Tibial nerve (tissue), 4 donors: Measurements from ENCODE around the gene DPEP2. TPM values are rescaled to one million over a fixed set of nuclear protein-coding genes. Genes with fewer than 3 reads are reported as not detected.
A peak's percentile ranks its signal among the peaks of the same experiment; 100 is the strongest.

Experiments used
- DNase-seq, 2 donors: peaks; one replicate each; pipeline ENCODE4 v3.0.0-alpha.2; 2019; ENCODE audit warnings: low spot score in 2 of 2
- H3K27ac ChIP-seq, 4 donors: fragments of 200-600 bp; sonication (generic) in 3 of 4; one replicate each; pipeline ENCODE4 v1.5.1; 2017 to 2019; ENCODE audit warnings: mild to moderate bottlenecking in 1 of 4
- H3K27me3 ChIP-seq, 2 donors: fragments of 200-600 bp; sonication (generic) in 1 of 2; one replicate each; pipeline versions ENCODE4 v1.5.1 to v1.6.0; 2017 to 2019
- H3K36me3 ChIP-seq, 3 donors: fragments of 200-600 bp; sonication (generic); one replicate each; pipeline ENCODE4 v1.5.1; 2018 to 2019
- H3K4me1 ChIP-seq, 4 donors: fragments of 200-600 bp; sonication (generic) in 3 of 4; one replicate each; pipeline ENCODE4 v1.5.1; 2017 to 2019
- H3K4me3 ChIP-seq, 4 donors: fragments of 200-600 bp; sonication (generic) in 3 of 4; one replicate each; pipeline ENCODE4 v1.5.1; 2017 to 2019; ENCODE audit warnings: mild to moderate bottlenecking in 1 of 4, moderate library complexity in 1 of 4
- H3K9me3 ChIP-seq, 4 donors: fragments of 200-600 bp; sonication (generic) in 3 of 4; one replicate each; pipeline ENCODE4 v1.5.1; 2017 to 2019
- CTCF ChIP-seq, 5 experiments: fragments of 200-600 bp in 3 of 5; fragments of 450-650 bp in 2 of 5; sonication (generic) in 3 of 5; IDR thresholded peaks; one replicate each; pipeline ENCODE4 v1.5.1; 2016 to 2019; ENCODE audit warnings: antibody characterized with exemption in 5 of 5, mild to moderate bottlenecking in 3 of 5, moderate library complexity in 2 of 5
- EP300 ChIP-seq, 2 donors: sonication (generic); formaldehyde crosslinking; IDR thresholded peaks; one replicate each; pipeline ENCODE4 v1.6.1; 2017; ENCODE audit warnings: antibody characterized with exemption in 2 of 2, mild to moderate bottlenecking in 1 of 2
- POLR2A ChIP-seq, 2 donors: fragments of 450-650 bp; IDR thresholded peaks; one replicate each; pipeline ENCODE4 v1.6.1; 2017; ENCODE audit warnings: antibody characterized with exemption in 2 of 2, mild to moderate bottlenecking in 2 of 2, moderate library complexity in 2 of 2
- WGBS, 2 donors: methylation state at CpG; one replicate each; pipeline ENCODE4 v1.1.5; 2018; 5-methylcytosine and 5-hydroxymethylcytosine counted together
- total RNA-seq, 4 donors: library from RNA; depleted of rRNA; stranded (reverse); fragments of >200 nt; gene quantifications; one replicate each; pipeline ENCODE4 v1.1.0, GENCODE V29; 2016

The DPEP2 gene
- total RNA-seq, 4 donors from 2014 or later: 1.0 to 12.6 (median 3.8) TPM

- no peak for TF ChIP-seq CTCF (IDR thresholded peaks at IDR 0.05)
- no peak for TF ChIP-seq EP300 (IDR thresholded peaks at IDR 0.05)
- no peak for TF ChIP-seq POLR2A (IDR thresholded peaks at IDR 0.05)
- Histone ChIP-seq H3K27ac (peak overlapping the region in 2 of 4 donors; percentile 11 to 74), H3K27me3 (no peaks in the 10 kb centered on the region), H3K36me3 (peaks cover 14 to 93% (median 27%) of the 10 kb centered on the region in 3 donors), H3K4me3 (no peak overlapping the region), H3K4me1 (peaks cover 0 to 71% (median 19%) of the 10 kb centered on the region in 4 donors), H3K9me3 (no peaks in the 10 kb centered on the region)
- WGBS, 2 donors: 92 to 93% methylated on average over 6 of the region's 11 CpGs
- no peak for DNase-seq
These were observed 49.6 kb downstream of the DPEP2 start for GRCh38 chr16:67949645-67950044.

- Histone ChIP-seq H3K36me3 (peaks cover 14 to 81% (median 27%) of the 10 kb centered on the region in 3 donors), H3K4me3 (no peak overlapping the region), H3K4me1 (peaks cover 0 to 80% (median 33%) of the 10 kb centered on the region in 4 donors), H3K27me3 (no peaks in the 10 kb centered on the region), H3K27ac (peak overlapping the region in 2 of 4 donors; percentile 19 to 84), H3K9me3 (no peaks in the 10 kb centered on the region)
- WGBS, 2 donors: 88 to 90% methylated on average over 15 of the region's 15 CpGs
- no peak for TF ChIP-seq POLR2A (IDR thresholded peaks at IDR 0.05)
- TF ChIP-seq CTCF (IDR thresholded peaks at IDR 0.05): no peak
- TF ChIP-seq EP300 (IDR thresholded peaks at IDR 0.05): no peak
- no peak for DNase-seq
These were observed 51.3 kb downstream of the DPEP2 start for GRCh38 chr16:67948015-67948414.

- WGBS, 2 donors: 84 to 85% methylated on average over 16 to 22 of the region's 28 CpGs
- Histone ChIP-seq H3K9me3 (no peaks in the 10 kb centered on the region), H3K36me3 (peaks cover 14 to 88% (median 27%) of the 10 kb centered on the region in 3 donors), H3K27ac (peak overlapping the region in 2 of 4 donors; percentile 84 to 90), H3K4me3 (no peak overlapping the region), H3K27me3 (no peaks in the 10 kb centered on the region), H3K4me1 (peaks cover 0 to 82% (median 39%) of the 10 kb centered on the region in 4 donors)
- no peak for TF ChIP-seq POLR2A (IDR thresholded peaks at IDR 0.05)
- no peak for TF ChIP-seq EP300 (IDR thresholded peaks at IDR 0.05)
- TF ChIP-seq CTCF (IDR thresholded peaks at IDR 0.05): no peak
- no peak for DNase-seq
These were observed 52.2 kb downstream of the DPEP2 start for GRCh38 chr16:67946966-67947558.

- no peaks in the 10 kb centered on the region for H3K27me3 ChIP-seq
- TF ChIP-seq POLR2A (IDR thresholded peaks at IDR 0.05): no peak
- no peak for TF ChIP-seq EP300 (IDR thresholded peaks at IDR 0.05)
- no peak for TF ChIP-seq CTCF (IDR thresholded peaks at IDR 0.05)
- H3K36me3 ChIP-seq: peaks cover 14 to 88% (median 22%) of the 10 kb centered on the region in 3 donors
- DNase-seq: no peak
- H3K4me1 ChIP-seq: peaks cover 0 to 82% (median 34%) of the 10 kb centered on the region in 4 donors
- no peaks in the 10 kb centered on the region for H3K9me3 ChIP-seq
- WGBS, 2 donors: 88 to 92% methylated on average over 20 of the region's 20 CpGs
- peak overlapping the region in 2 of 4 donors; percentile 84 to 90 for H3K27ac ChIP-seq
- H3K4me3 ChIP-seq: no peak overlapping the region
These were observed 53.1 kb downstream of the DPEP2 start for GRCh38 chr16:67946128-67946569.

GRCh38 chr16:67945392-67945933, 53.8 kb downstream of the DPEP2 start:
- H3K4me3 ChIP-seq: no peak overlapping the region
- WGBS, 2 donors: 79 to 83% methylated on average over 23 to 24 of the region's 24 CpGs
- H3K36me3 ChIP-seq: peaks cover 11 to 88% (median 17%) of the 10 kb centered on the region in 3 donors
- H3K4me1 ChIP-seq: peaks cover 0 to 76% (median 30%) of the 10 kb centered on the region in 4 donors
- H3K27me3 ChIP-seq: no peaks in the 10 kb centered on the region
- no peak for DNase-seq
- H3K27ac ChIP-seq: peak overlapping the region; percentile 18 to 90 (median 78)
- TF ChIP-seq CTCF (IDR thresholded peaks at IDR 0.05) (no peak), EP300 (IDR thresholded peaks at IDR 0.05) (no peak), POLR2A (IDR thresholded peaks at IDR 0.05) (no peak)
- H3K9me3 ChIP-seq: no peaks in the 10 kb centered on the region
